ENCODE measurements around the gene WDR64.
A peak's percentile ranks its signal among the peaks of the same experiment; 100 is the strongest.
"Not testable (repeated sequence)": the region's sequence is repeated elsewhere in the genome, so short reads cannot be mapped to it uniquely, and the experiment has no call there.

WDR64 gene

GRCh38 chr1:241703739-241704138, 51.7 kb downstream of the WDR64 start:
- not testable (repeated sequence) for DNase-seq

DNA sequence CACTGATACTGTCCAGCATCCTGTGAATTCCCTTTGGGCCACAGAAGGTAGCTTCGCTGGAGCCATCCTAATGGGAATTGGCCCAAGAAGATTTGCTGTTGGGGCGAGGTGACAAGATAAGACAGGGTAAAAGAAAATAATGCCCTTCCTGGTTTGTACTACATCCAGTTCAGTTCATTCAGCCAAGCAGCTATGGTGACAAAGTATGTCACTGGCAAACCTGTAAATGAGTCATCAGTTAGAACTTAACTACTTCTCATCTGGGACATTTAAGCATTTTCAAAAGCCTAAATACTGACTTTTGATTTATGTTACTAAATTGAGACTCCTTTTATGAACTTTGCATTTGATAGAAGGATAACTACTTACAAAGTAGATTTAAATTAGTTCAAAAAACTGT, 54.2 kb downstream of the WDR64 start:
- peak; percentile 8 for DNase-seq

GRCh38 chr1:241706967-241707366, 54.9 kb downstream of the WDR64 start:
- peak; percentile 10 for DNase-seq

GRCh38 chr1:241707442-241707841, 55.4 kb downstream of the WDR64 start:
- no peak for DNase-seq

DNA sequence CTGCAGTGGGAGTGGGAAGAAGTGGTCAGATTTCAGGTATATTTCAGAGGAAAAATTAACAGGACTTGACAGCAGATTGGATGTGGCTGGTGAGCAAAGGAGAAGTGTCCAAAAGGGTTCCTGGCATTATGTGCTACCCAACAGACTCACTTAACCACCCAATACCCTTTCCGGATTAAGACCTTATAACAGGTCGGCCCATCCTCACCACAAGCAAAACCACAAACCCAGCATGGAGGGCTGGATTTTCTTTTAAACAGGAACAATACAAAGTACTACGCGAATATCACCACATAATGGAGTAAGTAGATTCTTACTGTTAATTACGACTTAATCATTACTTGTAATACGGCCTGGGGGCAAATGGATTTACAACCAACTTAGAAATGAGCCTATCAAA, 59.2 kb downstream of the WDR64 start:
- no peak for DNase-seq

- no peak for DNase-seq
Observed at GRCh38 chr1:241713316-241713715, 61.2 kb downstream of the WDR64 start.

DNA sequence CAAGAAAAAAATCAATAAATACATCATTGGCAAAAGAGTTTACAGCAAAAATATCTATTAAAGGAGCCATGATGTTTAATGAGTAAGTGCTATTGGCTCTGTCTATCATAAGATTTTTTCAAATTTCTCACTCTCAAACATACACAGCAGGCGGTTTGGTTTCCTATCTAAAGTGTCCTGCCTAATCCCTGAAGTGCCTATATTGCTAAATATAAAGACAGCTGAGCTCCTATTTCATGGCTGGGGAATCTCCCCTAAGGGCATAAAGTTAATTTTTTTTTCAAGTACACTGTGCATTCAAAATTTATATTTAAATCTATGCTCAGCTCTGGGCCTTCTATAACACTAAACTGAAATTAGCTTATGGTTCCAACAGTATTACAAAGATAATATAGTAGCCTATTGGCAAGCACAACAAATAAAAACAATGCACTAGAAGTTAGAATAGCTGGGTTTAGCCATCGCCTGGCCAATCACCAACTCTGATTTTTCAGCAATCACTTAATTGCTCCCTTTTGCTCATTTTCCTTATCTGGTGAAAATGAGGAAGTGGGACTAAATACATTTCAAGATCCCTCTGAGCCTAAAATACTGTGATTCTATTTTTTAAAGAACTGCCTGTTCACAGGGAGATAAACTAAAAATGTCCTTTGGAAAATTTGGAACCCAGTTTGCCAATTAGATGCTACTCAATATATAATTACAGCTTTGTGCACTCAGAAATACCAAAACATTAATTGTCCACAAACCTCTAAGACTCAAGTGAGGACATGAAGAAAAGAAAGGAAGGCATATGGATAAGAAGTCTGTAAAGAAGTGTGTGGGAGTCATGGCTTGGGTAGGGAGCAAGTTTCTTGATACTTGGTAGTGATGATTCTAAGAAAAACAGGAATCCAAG, 62.5 kb downstream of the WDR64 start:
- DNase-seq, result no peak

DNA sequence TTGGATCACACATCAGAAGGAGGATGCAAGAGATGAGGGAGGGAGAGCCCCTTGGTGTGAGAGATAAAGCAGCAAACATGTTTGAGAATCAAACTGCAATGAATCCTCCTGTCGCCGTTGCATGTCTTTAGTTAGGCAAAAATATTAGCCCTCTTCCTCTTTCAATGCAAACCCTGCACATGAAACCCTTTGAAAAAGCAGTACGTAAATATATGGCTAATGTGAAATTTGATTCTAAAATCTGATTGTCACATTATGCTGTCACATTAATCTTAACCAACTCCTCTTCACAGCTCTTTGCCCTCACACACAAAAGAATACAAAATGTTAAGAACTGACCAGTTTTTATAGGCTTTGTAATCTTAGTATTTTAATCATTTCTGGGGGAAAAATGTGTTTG, 63.4 kb downstream of the WDR64 start:
- DNase-seq, result no peak

DNA sequence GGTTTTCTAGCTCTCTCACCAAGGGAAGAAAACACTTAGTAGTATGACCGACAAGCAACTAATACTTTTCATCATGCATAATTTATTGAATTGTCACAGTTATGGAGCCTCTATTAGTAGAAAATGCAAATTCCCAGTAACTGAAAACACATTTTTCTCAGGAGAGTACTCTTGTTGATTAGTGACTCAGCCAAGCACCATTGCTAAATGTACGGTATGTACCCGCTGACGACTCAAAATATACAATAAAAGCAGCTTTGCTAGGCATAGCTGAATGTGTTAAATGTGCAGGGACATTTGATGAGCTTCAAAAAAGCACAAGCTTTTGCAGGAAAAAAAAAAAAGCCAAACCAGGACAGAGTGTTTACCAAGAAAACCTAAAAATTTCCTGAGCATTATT, 63.9 kb downstream of the WDR64 start:
- DNase-seq, result no peak

GRCh38 chr1:241716915-241717656, 65.0 kb downstream of the WDR64 start:
- DNase-seq, result peak; percentile 18

DNA sequence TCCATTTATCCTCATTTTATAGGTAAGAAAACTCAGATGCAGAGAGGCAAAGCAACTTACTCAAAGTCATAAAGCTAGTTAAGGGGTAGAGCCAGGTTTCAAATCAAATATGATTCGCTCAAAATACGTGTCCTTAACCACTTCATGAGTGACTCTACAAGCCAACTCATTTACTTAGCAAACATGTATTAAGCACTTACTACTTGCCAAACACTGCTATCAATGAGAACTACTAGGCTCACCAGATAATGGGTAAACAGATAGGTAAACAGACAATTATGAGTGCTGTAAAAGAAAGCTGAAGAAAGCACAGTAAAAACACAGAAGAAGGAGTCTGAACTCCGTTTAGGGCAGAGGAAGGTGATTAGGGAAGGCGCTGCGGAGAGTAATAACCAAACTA, 65.9 kb downstream of the WDR64 start:
- DNase-seq, result no peak

DNA sequence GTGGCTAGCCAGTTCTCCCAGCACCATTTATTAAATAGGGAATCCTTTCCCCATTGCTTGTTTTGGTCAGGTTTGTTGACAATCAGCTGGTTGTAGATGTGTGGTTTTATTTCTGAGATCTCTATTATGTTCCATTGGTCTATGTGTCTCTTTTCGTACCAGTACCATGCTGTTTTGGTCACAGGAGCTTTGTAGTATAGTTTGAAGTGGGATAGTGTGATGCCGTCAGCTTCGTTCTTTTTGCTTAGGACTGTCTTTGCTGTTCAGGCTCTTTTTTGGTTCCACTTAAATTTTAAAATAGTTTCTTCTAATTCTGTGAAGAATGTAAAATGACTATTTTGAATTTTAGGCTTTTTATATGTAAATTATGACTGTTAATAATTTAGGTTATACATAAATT, 68.9 kb downstream of the WDR64 start:
- DNase-seq, result no peak

DNA sequence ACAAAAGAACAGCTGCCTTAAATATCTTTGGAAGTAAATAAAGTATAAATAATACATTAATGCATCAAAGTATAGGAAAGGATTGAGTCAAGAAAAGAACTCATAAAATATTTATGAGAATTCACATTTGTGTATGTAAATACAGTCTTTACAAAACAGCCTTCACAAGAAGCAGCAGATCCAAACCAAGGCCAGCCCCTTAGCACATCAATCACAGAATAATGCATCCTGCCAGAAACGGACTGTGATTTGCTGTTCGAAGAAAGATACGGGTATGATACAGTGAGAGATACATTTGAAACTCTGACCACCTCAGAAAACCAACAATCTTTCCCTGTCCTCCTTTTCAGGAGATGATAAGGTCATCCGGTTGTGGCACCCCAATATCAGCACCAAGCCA, 70.9 kb downstream of the WDR64 start:
- no peak for DNase-seq

- no peak for DNase-seq
Observed at GRCh38 chr1:241724741-241725356, 72.8 kb downstream of the WDR64 start.

DNA sequence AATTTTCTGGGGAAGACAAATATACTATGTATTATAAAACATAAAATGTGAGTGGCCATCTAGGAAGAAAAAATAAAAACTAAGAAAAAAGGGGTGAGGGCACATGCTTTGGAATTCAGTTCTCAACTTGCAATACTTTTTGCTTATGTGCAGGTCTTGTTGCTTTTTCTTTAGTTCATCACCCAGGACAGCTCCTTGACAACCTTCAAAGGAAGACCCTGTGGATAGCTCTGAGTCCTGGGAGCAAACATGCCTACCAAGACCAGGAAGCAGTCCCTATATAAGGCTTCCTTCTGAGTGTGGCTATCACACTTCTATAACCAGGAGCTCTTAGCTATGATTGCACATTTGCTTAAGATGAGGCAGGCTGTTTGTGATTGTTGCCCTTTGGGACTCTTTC, 78.0 kb downstream of the WDR64 start:
- no peak for DNase-seq

DNA sequence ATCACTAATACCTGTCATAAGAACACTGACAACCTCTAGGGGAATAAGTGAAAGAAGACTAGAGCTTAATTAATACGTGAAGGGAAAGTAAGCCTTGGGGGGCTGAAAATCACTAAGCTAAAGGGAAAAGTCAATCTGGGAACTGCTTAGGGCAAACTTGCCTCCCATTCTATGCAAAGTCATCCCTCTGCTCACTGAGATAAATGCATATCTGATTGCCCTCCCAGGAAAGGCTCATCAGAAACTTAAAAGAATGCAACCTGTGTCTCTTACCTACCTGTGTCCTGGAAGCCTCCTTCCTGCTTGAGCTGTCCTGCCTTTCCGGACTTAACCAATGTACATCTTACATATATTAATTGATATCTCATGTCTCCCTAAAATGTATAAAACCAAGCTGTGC, 81.8 kb downstream of the WDR64 start:
- no peak for DNase-seq

- no peak for DNase-seq
Observed at GRCh38 chr1:241734533-241734932, 82.5 kb downstream of the WDR64 start.

- DNase-seq, result not testable (repeated sequence)
Observed at GRCh38 chr1:241735493-241735926, 83.4 kb downstream of the WDR64 start.

- no peak for DNase-seq
Observed at GRCh38 chr1:241736387-241736786, 84.3 kb downstream of the WDR64 start.

DNA sequence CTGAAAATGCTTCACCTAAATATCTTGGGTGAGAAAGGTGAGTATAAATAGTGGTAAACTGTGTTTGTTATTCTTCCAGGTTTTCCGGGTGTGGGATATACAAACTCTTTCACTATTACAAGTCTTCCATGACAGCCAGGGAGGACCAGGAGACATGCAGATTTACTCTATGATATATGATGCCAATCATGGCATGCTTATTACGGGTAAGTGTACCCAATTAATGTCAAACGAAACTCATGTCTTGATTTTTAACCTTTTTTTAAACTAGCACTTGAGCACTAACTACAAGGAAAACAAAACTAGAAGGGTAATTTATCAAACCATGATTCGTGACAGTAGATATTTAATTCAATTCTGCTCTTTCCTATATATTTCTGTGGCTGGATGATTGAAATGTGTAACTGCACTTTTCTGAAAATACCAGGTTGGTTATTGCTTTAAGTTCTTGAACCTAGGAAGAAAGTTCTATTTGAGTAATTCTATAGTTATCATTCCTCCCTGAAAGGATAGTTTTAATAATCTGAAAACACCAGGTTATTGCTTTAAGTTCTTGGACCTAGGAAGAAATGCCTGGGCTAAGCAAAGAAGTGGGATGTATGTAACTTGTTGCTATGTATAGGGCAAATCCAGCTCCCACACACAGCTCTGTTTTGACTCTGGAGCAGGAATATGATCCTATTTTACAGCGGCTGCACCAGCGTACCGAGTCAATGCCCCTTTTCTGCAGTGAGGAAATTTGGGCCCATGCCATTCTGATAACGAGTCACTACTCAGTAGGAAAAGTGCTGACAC, 86.4 kb downstream of the WDR64 start:
- DNase-seq, result no peak

DNA sequence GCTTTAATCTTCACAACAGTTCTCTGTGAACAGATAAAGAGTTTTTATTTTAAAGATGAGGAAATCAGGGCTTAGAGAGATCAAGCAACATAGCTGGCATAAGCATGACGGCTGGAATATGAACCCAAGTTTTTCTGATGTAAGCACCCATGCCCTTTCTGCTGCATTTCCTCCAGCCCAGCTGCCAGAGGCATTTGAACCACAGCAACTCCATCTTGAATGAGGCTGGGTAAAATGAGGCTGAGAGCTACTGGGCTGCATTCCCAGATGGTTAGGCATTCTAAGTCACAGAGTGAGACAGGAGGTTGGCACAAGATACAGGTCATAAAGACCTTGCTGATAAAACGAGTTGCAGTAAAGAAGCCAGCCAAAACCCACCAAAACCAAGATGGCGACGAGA, 90.0 kb downstream of the WDR64 start:
- DNase-seq, result no peak

GRCh38 chr1:241744591-241744990, 92.5 kb downstream of the WDR64 start:
- no peak for DNase-seq

- DNase-seq, result no peak
Observed at GRCh38 chr1:241747992-241748391, 95.9 kb downstream of the WDR64 start.

Data from CD4-positive, alpha-beta T cell treated with Interleukin-4 for 4 hours (primary cell).